Measurements from ENCODE around the gene NRG4.

DNA sequence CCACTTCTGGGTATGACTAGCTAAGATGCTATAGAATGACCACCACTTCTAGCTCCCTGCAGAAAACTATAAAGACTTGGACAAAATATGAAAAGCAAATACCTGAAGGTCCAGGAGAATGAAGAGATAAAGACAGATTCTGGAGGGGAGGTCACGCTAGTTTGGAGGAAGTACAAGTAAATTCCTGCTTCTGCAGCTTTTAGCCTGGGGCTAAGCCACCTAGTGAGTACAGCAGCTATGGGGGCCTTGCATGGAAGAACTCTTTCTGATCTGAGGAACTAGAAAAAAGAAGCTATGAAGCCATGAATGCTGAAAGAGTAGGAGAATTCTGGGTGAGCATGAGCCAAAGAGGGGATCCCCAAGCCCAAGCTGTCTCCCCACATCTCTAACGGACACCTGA, 29.8 kb downstream of the NRG4 start:
- TF ChIP-seq YY1 (IDR thresholded peaks at IDR 0.05; ENCODE audit: insufficient read depth, insufficient read length) (no peak), ZNF274 (IDR thresholded peaks at IDR 0.05; ENCODE audit: low read depth, low read length) (no peak)

All from NT2/D1 (cell line).